Retinal pigment epithelial cell (primary cell): ENCODE results near the gene KIAA0408.

Experiments
- DNase-seq: peaks from one replicate; pipeline ENCODE4 v3.0.0-alpha.2; 2010; ENCODE audit warnings: low read depth
- H3K4me3 ChIP-seq: 2 replicates; pipeline ENCODE4 v1.5.1; 2011; ENCODE audit warnings: mild to moderate bottlenecking, low read length, control low read depth, moderate library complexity
- CTCF ChIP-seq: conservative IDR thresholded peaks from 2 replicates; pipeline ENCODE4 v1.5.1; 2011; ENCODE audit warnings: low read depth, low read length, control low read depth, inconsistent platforms

Gene KIAA0408

GRCh38 chr6:127456465-127456864 is 2.7 kb downstream of the KIAA0408 start:
- DNase-seq = no peak
- no peak for TF ChIP-seq CTCF
- H3K4me3 ChIP-seq = no peak overlapping the region

GRCh38 chr6:127453845-127454619 is 5.2 kb downstream of the KIAA0408 start:
- TF ChIP-seq CTCF = no peak
- no peak for DNase-seq
- no peak overlapping the region for H3K4me3 ChIP-seq

GRCh38 chr6:127452803-127453202 is 6.4 kb downstream of the KIAA0408 start:
- TF ChIP-seq CTCF = no peak
- no peak for DNase-seq
- no peak overlapping the region for H3K4me3 ChIP-seq

GRCh38 chr6:127451388-127451787 is 7.8 kb downstream of the KIAA0408 start:
- DNase-seq = no peak
- no peak for TF ChIP-seq CTCF
- no peak overlapping the region for H3K4me3 ChIP-seq

- no peak for TF ChIP-seq CTCF
- no peak for DNase-seq
- H3K4me3 ChIP-seq = no peak overlapping the region
These were observed 11.4 kb downstream of the KIAA0408 start for GRCh38 chr6:127447780-127448179.

- DNase-seq = no peak
- H3K4me3 ChIP-seq = no peak overlapping the region
- TF ChIP-seq CTCF = no peak
These were observed 12.8 kb downstream of the KIAA0408 start for GRCh38 chr6:127446356-127446755.

GRCh38 chr6:127441881-127442280 is 17.3 kb downstream of the KIAA0408 start:
- no peak overlapping the region for H3K4me3 ChIP-seq
- no peak for DNase-seq
- TF ChIP-seq CTCF = no peak
